Medulla oblongata (tissue), 1 donor: Measurements from ENCODE around the gene TOR2A.

ENCODE experiments used
- DNase-seq: peaks from one replicate; pipeline ENCODE4 v3.0.0-alpha.2; 2015; ENCODE audit errors: extremely low spot score

The TOR2A gene

DNA sequence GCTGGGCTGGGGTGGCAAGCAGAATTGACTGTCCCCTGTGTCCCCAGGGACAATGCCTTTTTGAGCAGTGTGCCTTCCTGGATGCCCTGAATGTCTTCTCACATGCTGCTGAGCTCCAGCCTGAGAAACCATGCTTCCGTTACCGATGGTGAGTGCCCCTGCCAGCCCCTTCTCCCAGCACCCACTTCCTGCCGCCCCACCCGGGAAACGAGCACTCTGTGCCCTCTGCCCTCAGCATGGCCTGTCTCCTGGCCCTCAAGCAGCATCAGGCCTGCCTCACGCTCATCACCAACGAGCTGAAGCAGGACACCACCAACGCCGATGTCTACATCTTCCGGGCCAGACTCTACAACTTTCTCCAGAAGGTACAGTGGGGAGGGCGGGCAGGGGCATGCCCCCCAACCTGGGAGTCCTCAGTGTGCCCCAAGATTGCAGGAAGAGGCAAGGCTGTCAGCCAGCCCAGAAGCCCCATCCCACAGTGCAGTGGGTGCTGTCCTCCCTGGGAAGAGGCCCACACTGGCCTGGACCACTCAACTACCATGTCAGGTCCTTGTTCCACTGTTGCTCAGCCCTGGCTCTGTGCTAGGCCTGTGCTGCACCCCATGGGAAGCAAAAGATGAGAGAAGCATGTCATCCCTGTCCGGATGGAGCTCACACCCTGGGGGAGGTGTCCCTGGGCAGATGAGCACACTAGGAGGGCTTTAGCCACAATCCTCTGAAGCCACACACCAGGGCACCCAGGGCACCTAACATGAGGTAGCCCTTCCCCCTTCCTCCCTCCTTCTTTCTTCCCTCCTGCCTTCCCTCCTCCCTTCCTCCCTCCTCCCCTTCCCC lies 14.8 kb downstream of the TOR2A start:
- DNase-seq: no peak

GRCh38 chr9:127717766-127718165 lies 17.3 kb downstream of the TOR2A start:
- peak; percentile 69 for DNase-seq

DNA sequence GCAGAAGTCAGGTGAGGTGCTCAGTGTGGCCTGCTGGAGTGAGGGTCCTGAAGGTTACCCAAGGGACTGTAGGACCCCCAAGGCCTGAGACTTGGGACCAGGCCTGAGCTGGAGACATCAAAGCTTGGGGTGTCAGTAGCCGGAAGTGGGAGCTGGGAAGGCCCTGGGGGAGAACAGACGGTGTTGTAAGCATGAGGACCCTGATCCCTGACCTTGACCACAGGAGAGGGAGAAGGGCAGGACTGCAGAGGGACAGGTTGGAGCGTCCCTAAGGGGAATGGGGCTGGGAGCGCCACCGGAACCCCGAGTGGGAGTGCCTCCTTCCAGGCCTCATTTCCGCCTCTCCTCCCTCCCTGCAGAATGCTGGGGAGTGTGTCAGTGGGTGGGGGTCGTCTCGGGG lies 18.7 kb downstream of the TOR2A start:
- no peak for DNase-seq

DNA sequence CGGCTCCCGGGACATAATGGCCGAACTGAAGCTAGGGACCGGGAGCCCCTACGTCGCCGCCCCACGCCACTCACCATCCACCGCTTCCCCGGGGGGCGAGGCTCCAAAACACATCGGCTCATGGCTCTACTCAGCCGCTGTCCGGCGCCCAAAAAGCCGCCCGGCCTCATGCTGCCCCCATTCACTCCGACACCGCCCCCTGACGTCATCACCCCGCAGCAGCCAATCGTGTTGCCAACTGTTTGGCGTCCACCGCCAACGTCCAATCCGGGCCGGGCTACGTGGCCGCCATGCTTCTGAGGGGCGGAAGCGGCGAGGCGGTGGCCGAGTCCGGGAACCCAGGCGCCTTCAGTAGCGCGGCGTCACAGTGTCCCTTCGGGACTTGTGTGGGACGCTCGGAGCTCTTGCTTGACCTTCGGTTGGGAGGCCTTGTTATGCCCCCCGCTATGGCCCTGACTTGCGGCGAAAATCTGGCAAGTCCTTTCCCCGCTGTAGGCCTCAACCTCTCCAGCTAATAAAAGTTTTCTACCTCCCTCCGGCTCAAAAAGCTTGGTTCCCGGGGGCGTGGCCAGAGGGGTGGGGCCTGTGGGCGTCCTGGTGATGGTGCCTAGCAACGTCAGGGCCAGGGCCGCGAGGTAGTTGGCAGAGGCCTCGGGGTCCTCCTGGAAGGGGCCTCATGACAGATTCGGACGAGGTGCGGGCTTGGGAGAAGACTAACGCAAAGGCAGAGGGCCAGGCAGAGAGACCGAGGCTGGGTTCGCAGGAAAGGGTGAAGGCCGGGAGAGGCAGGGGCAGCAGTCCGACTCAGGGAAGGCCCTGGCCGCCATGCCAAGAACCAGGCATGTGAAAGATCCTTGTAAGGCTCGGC lies 19.4 kb downstream of the TOR2A start, which contains the start of the genes PTRH1 and TTC16:
TSS of gene PTRH1 (minus strand) at position 194 of the 868 bp plus-strand sequence. CDS start at position 170, 24 bp downstream.
TSS of gene TTC16 (plus strand) at position 610 of the 868 bp plus-strand sequence. CDS start at position 677, 67 bp downstream.
- peak; percentile 98 for DNase-seq

DNA sequence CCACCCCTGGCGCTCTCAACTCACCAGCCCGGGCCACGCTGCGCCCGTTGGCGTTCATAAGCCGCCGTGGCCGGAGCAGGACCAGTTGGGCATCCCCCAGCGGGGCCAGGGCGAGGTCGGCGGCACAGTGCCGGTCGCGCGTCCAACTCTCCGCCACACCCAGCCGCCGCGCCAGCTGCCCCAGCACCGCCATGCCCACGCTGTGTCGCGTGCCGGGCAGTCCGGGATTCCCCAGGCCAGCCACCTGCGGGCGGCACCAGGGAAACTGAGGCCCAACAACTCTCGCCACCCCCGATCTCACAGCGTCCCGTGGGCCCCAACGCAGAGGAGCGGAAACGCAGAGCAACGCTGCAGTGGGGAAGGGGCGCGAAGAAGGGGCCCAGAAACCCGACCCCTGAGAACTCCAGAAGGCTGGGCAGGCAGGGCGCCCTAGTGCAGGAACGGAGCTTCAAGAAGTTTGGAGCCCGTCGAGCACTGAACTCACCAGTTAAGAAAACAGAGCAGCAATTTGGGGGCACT lies 20.1 kb downstream of the TOR2A start:
- no peak for DNase-seq

GRCh38 chr9:127714020-127714750 lies 20.9 kb downstream of the TOR2A start:
- no peak for DNase-seq

DNA sequence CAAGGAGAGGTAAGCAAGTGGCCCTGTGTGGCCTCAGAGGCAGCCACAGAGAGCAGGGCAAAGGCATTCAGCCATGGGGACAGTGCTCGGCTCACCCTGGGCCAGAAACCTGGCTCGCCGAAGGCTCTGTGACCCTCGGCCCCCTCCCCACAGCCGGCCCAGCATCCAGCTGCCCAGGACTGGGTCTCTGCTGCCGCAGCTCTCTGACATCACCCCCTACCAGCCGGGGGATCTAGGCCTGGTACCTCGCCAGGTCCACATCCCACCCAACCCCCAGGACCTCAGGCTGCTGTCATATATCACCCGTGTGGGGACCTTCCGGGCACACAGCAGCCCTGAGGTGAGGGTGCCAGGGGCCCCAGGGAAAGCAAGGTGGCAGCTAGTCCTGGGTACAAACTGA lies 22.2 kb downstream of the TOR2A start:
- DNase-seq: no peak

DNA sequence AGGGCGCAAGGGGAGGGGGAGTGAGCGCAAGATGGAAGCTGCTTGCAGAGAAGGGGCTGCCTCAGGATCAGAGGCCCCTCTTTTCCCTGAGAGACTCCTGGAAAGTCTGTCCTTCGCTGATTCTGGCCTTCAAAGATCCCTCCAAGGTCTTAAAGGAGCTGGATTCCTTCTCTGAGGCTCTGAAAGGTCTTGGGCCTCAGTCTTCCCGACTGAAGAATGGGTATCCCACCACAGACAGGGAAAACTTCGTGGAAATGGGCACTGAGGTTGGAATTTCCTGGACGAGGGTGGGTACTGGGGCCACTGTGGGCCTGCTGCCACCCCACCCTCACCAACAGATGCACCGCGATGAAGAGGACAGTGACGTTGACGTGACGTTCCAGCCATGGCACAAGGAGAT lies 22.7 kb downstream of the TOR2A start:
- DNase-seq: no peak

GRCh38 chr9:127711831-127712274 lies 23.2 kb downstream of the TOR2A start:
- DNase-seq: no peak

GRCh38 chr9:127711226-127711701 lies 23.8 kb downstream of the TOR2A start:
- DNase-seq: no peak

DNA sequence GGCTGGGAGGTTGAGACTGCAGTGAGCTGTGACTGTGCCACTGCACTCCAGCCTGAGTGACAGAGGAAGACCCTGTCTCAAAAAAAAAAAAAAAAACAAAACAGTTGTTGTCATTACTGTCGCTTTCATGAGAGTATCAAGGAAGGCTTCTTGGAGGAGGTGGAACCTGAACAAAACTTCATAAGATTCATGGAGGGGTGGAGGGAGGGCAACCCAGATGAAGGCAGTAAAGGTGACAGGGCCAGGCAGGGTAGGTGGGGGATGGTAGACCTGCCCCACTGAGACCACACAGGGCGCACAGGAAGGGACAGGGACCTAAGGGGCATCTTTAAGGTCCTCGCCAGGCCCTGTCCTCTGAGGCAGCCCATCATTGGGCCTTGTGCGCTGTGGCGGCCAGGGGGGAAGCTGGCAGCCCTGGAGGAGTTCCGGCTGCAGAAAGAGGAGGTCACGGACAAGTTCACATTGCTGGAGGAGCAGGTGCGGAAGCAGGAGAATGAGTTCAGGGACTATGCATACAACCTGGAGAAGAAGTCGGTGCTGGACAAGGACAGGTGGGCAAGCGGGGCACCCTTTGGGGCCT lies 24.8 kb downstream of the TOR2A start:
- DNase-seq: no peak

DNA sequence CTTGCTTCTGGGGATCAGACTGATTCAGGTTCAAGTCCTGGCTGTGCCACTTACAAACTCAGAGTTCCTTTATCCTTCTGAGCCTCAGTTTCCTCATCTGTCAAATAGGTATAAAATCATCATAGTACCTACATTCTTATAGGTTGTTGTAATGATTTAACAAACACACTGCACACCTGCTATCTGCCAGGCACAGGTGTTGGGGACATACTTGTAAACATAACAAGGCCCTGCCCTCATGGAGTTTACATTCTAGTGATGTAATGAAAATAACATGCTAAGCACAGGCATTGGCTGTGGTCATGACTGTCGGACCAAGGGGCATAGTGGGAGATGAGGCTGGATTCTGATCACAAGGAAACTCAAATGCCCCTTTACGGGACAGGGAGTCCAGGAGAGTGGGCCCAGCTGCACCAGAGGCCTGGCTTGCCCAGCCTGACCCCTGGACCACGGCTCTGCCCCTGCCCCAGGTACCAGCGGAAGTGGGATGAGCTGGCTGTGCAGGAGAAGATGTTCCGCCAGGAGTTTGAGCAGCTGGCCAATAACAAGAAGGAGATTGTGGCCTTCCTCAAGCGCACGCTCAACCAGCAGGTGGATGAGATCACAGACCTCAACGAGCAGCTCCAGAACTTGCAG lies 26.0 kb downstream of the TOR2A start:
- DNase-seq: no peak

- DNase-seq: no peak
Measured at GRCh38 chr9:127707766-127708165, 27.3 kb downstream of the TOR2A start.

GRCh38 chr9:127706836-127707241 lies 28.3 kb downstream of the TOR2A start, which contains the start of gene CFAP157:
CFAP157 (plus strand) TSS chr9:127706988; CDS start chr9:127707032, 44 bp downstream.
- no peak for DNase-seq

GRCh38 chr9:127705577-127706379 lies 29.3 kb downstream of the TOR2A start:
- DNase-seq: no peak

DNA sequence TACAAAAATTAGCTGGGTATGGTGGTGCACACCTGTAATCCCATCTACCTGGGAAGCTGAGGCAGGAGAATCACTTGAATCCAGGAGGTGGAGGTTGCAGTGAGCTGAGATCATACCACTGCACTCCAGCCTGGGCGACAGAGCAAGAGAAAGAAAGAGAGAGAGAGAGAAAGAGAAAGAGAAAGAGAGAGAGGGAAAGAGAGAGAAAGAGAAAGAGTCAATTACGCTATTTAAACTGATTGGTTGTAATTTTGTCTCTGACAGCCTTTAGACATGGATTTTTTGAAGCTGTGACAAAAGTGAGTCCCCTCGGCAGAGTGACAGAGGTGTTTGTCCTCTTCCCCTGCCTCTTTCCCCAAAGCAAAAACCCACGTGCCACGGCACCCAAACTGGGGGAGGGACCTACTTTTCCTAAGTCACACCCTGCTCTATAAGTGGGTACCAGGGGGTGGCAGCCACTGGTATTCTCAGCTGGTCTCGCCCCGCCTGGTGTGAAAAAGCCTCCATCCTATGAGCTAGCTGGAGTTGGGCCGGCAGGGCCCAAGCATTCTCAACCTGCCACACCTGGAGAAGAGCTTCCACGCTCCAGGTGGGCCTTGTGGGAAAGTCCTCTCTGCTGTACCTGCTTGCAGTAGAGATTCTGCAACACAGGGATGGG lies 31.7 kb downstream of the TOR2A start:
- no peak for DNase-seq

GRCh38 chr9:127700594-127701255 lies 34.4 kb downstream of the TOR2A start:
- no peak for DNase-seq

DNA sequence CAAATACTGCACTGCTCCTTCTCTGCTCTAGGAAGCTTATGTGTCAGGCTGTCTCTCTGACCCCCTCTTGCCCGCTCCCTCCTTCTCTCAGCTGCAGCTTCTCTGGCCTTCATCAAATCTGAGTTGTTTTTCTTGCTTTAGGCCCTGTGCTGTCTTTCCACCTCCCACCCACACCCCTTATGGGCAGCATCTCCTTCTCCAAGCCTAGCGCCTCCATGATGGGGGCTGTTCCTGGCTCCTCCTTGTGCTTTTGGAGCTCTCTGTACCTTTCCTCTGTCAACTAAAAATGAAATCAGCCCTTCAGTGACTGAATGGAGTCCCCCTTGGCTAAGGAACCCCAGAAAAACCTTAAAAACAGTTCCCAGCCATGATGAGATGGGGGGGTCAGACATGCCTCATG lies 35.0 kb downstream of the TOR2A start:
- no peak for DNase-seq
